GM12801 (cell line): ENCODE results near the gene TSPAN9.

ENCODE experiments used
- TF ChIP-seq, protein P1 (sequence below): IDR thresholded peaks from one replicate; pipeline ENCODE4 v1.5.1; 2011; ENCODE audit warnings: control low read depth; ENCODE audit not compliant: insufficient read length; ENCODE audit errors: extremely low read depth

Gene TSPAN9

DNA sequence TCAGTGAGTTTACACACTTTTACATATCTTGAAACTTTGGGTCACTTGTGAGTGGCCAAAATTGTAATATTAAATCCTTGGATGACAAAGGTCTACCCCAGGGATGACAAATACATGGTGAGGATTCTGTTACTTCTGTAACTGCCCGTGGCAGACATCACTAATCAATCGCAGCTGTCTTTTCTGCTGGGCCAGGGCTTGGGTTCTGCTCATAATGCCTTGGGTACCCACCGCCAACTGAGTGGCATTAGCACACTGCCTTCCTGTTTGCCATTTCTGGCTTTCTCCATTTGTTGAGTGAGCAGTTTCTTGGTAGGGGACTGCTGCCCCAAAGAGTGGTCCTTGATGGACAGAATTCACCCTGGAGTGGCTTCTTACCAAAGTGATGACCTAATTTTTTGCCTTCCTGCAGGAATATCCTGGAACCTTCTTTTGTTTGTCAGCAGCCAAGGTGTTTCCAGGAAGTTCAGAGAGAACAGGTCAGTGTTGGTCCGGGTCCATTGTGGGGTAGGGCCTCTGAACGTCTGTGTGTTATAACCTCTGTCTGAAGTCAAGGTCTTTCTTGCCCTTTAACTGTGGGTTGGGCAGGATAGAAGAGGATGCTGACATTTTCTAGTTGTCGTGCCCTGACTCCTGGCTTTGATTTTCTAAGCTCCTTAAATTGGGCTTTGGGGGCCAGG is 6.2 kb downstream of the TSPAN9 start:
- TF ChIP-seq, protein P1, sequence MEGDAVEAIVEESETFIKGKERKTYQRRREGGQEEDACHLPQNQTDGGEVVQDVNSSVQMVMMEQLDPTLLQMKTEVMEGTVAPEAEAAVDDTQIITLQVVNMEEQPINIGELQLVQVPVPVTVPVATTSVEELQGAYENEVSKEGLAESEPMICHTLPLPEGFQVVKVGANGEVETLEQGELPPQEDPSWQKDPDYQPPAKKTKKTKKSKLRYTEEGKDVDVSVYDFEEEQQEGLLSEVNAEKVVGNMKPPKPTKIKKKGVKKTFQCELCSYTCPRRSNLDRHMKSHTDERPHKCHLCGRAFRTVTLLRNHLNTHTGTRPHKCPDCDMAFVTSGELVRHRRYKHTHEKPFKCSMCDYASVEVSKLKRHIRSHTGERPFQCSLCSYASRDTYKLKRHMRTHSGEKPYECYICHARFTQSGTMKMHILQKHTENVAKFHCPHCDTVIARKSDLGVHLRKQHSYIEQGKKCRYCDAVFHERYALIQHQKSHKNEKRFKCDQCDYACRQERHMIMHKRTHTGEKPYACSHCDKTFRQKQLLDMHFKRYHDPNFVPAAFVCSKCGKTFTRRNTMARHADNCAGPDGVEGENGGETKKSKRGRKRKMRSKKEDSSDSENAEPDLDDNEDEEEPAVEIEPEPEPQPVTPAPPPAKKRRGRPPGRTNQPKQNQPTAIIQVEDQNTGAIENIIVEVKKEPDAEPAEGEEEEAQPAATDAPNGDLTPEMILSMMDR: no peak

DNA sequence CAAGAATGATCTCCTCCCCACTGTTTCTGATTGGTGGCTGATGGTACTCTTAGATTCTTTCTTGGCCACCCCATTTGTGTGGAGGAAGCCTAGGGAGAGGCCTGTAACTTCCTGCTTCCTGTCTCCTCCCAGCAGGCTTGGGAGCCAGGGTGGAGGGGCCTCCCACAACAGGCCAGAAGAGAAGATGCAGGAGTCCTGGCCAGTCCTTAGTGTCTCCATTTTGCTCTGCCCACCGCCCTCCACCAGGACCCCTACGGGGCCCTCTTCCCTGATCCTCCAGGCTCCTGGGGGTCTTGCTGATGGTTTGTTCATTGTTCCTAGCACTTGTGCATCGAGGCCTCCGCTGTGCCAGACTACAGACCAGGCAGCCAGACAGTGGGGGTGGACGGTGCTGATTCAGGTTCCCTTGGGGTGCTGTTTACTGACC is 6.8 kb downstream of the TSPAN9 start:
- TF ChIP-seq, protein P1: no peak

DNA sequence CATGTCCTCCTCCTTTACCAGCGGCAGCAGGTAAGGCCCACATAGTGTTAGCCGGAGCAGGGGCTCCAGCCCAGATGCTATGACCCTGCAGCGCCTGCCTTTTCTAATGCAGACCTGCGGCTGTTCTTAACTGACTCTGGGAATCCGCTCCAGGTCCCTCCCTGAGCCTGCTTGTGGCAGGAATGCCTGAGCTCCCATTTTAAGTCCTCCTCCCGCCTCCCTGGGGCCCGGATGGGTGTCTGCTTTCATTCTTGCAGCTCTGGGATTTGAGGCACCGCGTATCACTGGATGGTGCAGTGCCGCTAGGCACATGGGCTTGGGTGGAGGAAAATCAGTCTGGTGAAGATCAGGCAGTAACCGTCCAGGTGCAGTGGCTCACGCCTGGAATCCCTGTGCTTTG is 7.6 kb downstream of the TSPAN9 start:
- TF ChIP-seq, protein P1: no peak

DNA sequence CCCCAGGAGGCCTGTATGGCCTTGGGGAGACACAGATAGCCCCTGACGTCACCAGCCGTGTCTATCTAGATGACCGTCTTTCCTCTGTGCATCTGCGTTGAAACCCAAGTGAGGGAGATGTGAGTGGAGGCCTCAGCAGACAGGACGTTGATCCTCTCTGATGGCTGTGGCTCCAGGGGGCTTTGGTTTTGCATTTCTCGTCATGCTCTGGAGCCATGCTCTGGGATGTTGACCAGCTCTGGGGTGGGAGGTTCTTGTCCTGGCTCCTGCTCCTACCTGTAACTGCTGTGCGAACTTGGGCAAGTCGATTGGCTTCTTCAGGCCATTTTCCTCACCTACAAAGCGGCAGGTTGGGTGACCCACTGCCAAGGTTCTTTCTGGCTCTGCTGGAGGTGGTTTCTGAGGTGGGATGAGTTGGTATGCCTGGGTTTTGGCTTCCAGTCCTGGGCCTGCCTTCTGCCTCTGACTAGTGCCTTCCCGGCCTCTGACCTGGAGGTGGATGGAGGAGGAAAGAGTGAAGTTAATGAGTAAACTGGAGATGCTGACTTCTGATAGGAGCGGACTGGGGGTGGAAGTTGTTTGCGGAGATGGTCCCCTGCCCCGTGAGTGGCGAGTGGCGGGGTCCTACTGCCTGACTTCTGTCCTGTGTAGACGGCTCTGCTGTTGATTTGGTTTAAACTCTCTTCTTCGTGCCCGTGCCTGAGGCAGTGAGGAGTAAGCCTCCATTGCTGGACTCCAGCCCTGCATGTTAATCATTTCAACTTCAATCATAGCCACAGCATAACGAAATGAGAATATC is 8.4 kb downstream of the TSPAN9 start:
- TF ChIP-seq, protein P1: no peak

DNA sequence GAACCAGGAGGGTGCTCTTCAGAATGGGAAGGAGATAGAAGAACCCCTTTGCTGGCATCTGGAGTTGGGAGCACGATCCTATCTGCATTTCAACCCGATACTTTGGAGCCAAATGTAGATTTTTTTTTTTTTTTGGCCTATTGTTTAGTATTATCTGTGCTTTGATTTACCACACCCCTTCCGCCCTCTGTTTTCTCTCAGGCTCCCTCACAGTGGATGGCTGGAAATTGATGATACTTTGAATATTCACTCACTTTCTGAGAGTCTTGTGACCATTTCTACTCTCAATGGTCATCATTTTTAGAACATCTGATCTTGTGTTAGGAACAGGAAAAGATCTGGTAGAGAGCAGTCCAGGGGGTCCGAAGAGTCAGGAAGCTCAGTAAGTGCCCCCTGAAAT is 9.0 kb downstream of the TSPAN9 start:
- TF ChIP-seq, protein P1: no peak

DNA sequence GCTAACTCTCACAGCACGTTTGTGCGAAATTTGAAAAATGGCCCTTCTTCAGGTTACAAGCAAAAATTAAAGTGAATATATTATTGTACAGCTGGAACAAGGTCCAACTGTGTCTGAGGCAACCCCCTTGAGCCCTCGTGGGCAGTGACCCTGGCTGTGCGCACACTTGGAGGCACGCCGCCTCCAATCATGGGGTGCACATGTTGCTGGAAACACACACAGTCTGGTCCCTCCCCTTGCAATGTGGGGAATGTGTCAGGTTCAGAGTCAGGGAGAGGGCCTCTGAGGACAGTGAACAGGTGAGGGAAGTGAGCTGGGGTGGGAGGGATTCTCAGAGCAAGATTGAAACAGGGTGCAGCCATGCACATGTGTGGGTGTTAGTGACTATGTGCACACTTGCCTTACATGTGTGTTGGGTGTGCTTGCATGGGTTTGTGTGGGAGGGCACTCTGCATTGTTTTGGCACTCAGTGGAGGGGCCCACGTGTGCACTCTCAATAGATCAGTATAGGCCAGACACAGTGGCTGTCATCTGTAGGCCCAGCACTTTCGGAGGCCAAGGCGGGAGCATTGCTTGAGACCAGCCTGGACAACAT is 9.6 kb downstream of the TSPAN9 start:
- TF ChIP-seq, protein P1: no peak
